HEK293 (cell line): ENCODE results near the gene SUV39H2.

Experiments used
- CTCF ChIA-PET: fragments of 350-600 bp; formaldehyde crosslinking; extraction: SDS; loops from one replicate; lab custom pipeline; 2021; ENCODE audit warnings: antibody characterized with exemption; lab: Yijun Ruan, JAX
- POLR2A ChIA-PET: fragments of 300-600 bp; formaldehyde crosslinking; extraction: SDS; loops from one replicate; lab custom pipeline; 2020; ENCODE audit warnings: antibody characterized with exemption, inconsistent platforms; lab: Yijun Ruan, JAX
- H3K27ac ChIP-seq: fragments of 200-500 bp; sonication (Bioruptor generic); 2 replicates; pipeline ENCODE4 v1.5.1; 2014; ENCODE audit warnings: low read depth, low read length, control low read depth, inconsistent platforms; ENCODE audit errors: extremely low read depth
- H3K36me3 ChIP-seq, 2 experiments: fragments of 200-500 bp in 1 of 2; sonication (Bioruptor generic) in 1 of 2; 1 replicate in 1 of 2; 2 replicates in 1 of 2; pipeline ENCODE4 v1.5.1; 2014 to 2017; ENCODE audit warnings: inconsistent platforms in 2 of 2, low read length in 2 of 2; ENCODE audit not compliant: control insufficient read depth in 2 of 2, insufficient read depth in 1 of 2
- H3K4me1 ChIP-seq: fragments of 200-500 bp; sonication (Bioruptor generic); 2 replicates; pipeline ENCODE4 v1.5.1; 2014; ENCODE audit warnings: mild to moderate bottlenecking, low read length, inconsistent platforms; ENCODE audit not compliant: control insufficient read depth, insufficient read depth
- H3K4me3 ChIP-seq: 2 replicates; pipeline ENCODE4 v1.5.1; 2011; ENCODE audit warnings: low read depth, mild to moderate bottlenecking, control low read depth, low read length, moderate library complexity
- H3K9me3 ChIP-seq: fragments of 200-500 bp; sonication (Bioruptor generic); 2 replicates; pipeline ENCODE4 v1.5.1; 2014; ENCODE audit warnings: low read depth, low read length, inconsistent platforms; ENCODE audit not compliant: control insufficient read depth, insufficient read depth
- GLI4 ChIP-seq: fragments of 450-650 bp; formaldehyde crosslinking; IDR thresholded peaks from 2 replicates; pipeline ENCODE4 v1.5.1; 2016; ENCODE audit warnings: missing biosample characterization, missing genetic modification characterization
- HOXA7 ChIP-seq: sonication (generic); formaldehyde crosslinking; IDR thresholded peaks from 2 replicates; pipeline ENCODE4 v1.8.1; 2022; ENCODE audit warnings: missing genetic modification reagents, borderline replicate concordance
- HOXC10 ChIP-seq: sonication (generic); formaldehyde crosslinking; IDR thresholded peaks from 2 replicates; pipeline ENCODE4 v1.8.1; 2023; ENCODE audit warnings: mild to moderate bottlenecking, missing genetic modification reagents
- ZBTB1 ChIP-seq: fragments of 450-650 bp; formaldehyde crosslinking; IDR thresholded peaks from 2 replicates; pipeline ENCODE4 v1.5.1; 2016; ENCODE audit warnings: missing biosample characterization, missing genetic modification characterization
- ZBTB21 ChIP-seq: fragments of 450-650 bp; formaldehyde crosslinking; IDR thresholded peaks from 2 replicates; pipeline ENCODE4 v1.5.1; 2017; ENCODE audit warnings: missing biosample characterization, missing genetic modification characterization
- ZBTB8A ChIP-seq: fragments of 450-650 bp; formaldehyde crosslinking; IDR thresholded peaks from 2 replicates; pipeline ENCODE4 v1.5.1; 2016; ENCODE audit warnings: missing biosample characterization, missing genetic modification characterization
- ZNF10 ChIP-seq: fragments of 450-650 bp; formaldehyde crosslinking; IDR thresholded peaks from 2 replicates; pipeline ENCODE4 v1.5.1; 2017; ENCODE audit warnings: missing biosample characterization, missing genetic modification characterization
- ZNF132 ChIP-seq: fragments of 450-650 bp; formaldehyde crosslinking; IDR thresholded peaks from 2 replicates; pipeline ENCODE4 v1.5.1; 2017; ENCODE audit warnings: missing biosample characterization, missing genetic modification characterization, borderline replicate concordance
- ZNF146 ChIP-seq: fragments of 450-650 bp; formaldehyde crosslinking; IDR thresholded peaks from 2 replicates; pipeline ENCODE4 v1.5.1; 2016; ENCODE audit warnings: missing biosample characterization, missing genetic modification characterization
- ZNF175 ChIP-seq: fragments of 450-650 bp; formaldehyde crosslinking; IDR thresholded peaks from 2 replicates; pipeline ENCODE4 v1.5.1; 2016; ENCODE audit warnings: missing biosample characterization, missing genetic modification characterization
- ZNF184 ChIP-seq: fragments of 450-650 bp; IDR thresholded peaks from 2 replicates; pipeline ENCODE4 v1.5.1; 2018; ENCODE audit warnings: missing biosample characterization, mild to moderate bottlenecking, missing genetic modification characterization
- ZNF248 ChIP-seq: fragments of 450-650 bp; formaldehyde crosslinking; IDR thresholded peaks from 2 replicates; pipeline ENCODE4 v1.5.1; 2017; ENCODE audit warnings: missing biosample characterization, missing genetic modification characterization
- ZNF311 ChIP-seq: fragments of 450-650 bp; formaldehyde crosslinking; IDR thresholded peaks from 2 replicates; pipeline ENCODE4 v1.5.1; 2017; ENCODE audit warnings: missing biosample characterization, missing genetic modification characterization, borderline replicate concordance
- ZNF335 ChIP-seq: fragments of 450-650 bp; formaldehyde crosslinking; conservative IDR thresholded peaks from 2 replicates; pipeline ENCODE4 v1.5.1; 2016; ENCODE audit warnings: missing biosample characterization, missing genetic modification characterization
- ZNF391 ChIP-seq: fragments of 450-650 bp; formaldehyde crosslinking; IDR thresholded peaks from 2 replicates; pipeline ENCODE4 v1.5.1; 2016; ENCODE audit warnings: low read depth, missing biosample characterization, missing genetic modification characterization, borderline replicate concordance
- ZNF555 ChIP-seq: fragments of 450-650 bp; formaldehyde crosslinking; conservative IDR thresholded peaks from 2 replicates; pipeline ENCODE4 v1.5.1; 2017; ENCODE audit warnings: missing biosample characterization, mild to moderate bottlenecking, missing genetic modification characterization, inconsistent platforms
- ZNF664 ChIP-seq: fragments of 450-650 bp; formaldehyde crosslinking; IDR thresholded peaks from 2 replicates; pipeline ENCODE4 v1.5.1; 2016; ENCODE audit warnings: missing biosample characterization, missing genetic modification characterization
- ZNF768 ChIP-seq: fragments of 450-650 bp; formaldehyde crosslinking; IDR thresholded peaks from 2 replicates; pipeline ENCODE4 v1.5.1; 2018; ENCODE audit warnings: missing biosample characterization, mild to moderate bottlenecking, missing genetic modification characterization
- ZNF777 ChIP-seq: fragments of 450-650 bp; formaldehyde crosslinking; IDR thresholded peaks from 2 replicates; pipeline ENCODE4 v1.5.1; 2017; ENCODE audit warnings: missing biosample characterization, missing genetic modification characterization, borderline replicate concordance
- ZNF791 ChIP-seq: fragments of 450-650 bp; formaldehyde crosslinking; IDR thresholded peaks from 2 replicates; pipeline ENCODE4 v1.5.1; 2016; ENCODE audit warnings: missing biosample characterization, missing genetic modification characterization
- TF ChIP-seq, protein P1 (sequence below): fragments of 450-650 bp; formaldehyde crosslinking; IDR thresholded peaks from 2 replicates; pipeline ENCODE4 v1.5.1; 2016; ENCODE audit warnings: missing biosample characterization, missing genetic modification characterization
- TF ChIP-seq, protein P2 (sequence below): IDR thresholded peaks from 2 replicates; pipeline ENCODE4 v1.6.1; 2011; ENCODE audit warnings: mild to moderate bottlenecking, low read depth, low read length, borderline replicate concordance
- TF ChIP-seq, protein P3 (sequence below): fragments of 450-650 bp; formaldehyde crosslinking; IDR thresholded peaks from 2 replicates; pipeline ENCODE4 v1.5.1; 2016; ENCODE audit warnings: missing biosample characterization, missing genetic modification characterization
- TF ChIP-seq, protein P4 (sequence below): fragments of 450-650 bp; formaldehyde crosslinking; IDR thresholded peaks from 2 replicates; pipeline ENCODE4 v1.5.1; 2017; ENCODE audit warnings: missing biosample characterization, missing genetic modification characterization

SUV39H2 gene

DNA sequence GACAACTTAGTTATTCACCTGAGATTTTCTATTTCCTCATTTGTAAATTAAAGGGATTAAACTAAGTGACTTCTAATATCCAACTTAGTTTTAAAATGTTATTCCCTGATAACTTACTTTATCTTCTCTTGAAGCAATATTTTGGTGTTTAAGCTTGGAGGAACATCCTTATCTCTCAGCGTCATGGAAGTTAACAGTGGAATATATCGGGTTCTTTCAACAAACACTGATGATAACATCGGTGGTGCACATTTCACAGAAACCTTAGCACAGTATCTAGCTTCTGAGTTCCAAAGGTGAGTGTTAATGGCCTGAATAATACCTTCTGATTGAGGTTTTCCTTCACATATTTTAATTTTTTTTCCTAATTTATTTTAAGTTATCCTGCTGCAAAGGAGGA is 26.4 kb upstream of the SUV39H2 start:
- no peak overlapping the region for H3K4me3 ChIP-seq
- POLR2A ChIA-PET: interaction anchor here (1.4 kb wide), 1 partner anchor 15 kb away, joined by 5 read pairs; the partner anchor contains the start of genes CDNF, HSPA14 and MSANTD7
- peaks cover 45 to 63% of the 10 kb centered on the region in 2 experiments for H3K36me3 ChIP-seq
- H3K27ac ChIP-seq: no peak overlapping the region
- H3K4me1 ChIP-seq: no peaks in the 10 kb centered on the region
- H3K9me3 ChIP-seq: no peaks in the 10 kb centered on the region
- CTCF ChIA-PET: interaction anchor here (0.6 to 1.0 kb wide), 2 partner anchors 119 to 1065 kb away, joined by 3 to 6 read pairs; no protein-coding TSS in a partner anchor
- TF ChIP-seq ZBTB8A (tag by site-specific recombination) (no peak), HOXC10 (CRISPR knock-in tag) (no peak), ZNF391 (tag by site-specific recombination) (no peak), ZNF146 (tag by site-specific recombination) (no peak)
- TF ChIP-seq, protein P1, sequence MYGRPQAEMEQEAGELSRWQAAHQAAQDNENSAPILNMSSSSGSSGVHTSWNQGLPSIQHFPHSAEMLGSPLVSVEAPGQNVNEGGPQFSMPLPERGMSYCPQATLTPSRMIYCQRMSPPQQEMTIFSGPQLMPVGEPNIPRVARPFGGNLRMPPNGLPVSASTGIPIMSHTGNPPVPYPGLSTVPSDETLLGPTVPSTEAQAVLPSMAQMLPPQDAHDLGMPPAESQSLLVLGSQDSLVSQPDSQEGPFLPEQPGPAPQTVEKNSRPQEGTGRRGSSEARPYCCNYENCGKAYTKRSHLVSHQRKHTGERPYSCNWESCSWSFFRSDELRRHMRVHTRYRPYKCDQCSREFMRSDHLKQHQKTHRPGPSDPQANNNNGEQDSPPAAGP (tag by site-specific recombination): no peak
- TF ChIP-seq, all 188 proteins: peak for 0

DNA sequence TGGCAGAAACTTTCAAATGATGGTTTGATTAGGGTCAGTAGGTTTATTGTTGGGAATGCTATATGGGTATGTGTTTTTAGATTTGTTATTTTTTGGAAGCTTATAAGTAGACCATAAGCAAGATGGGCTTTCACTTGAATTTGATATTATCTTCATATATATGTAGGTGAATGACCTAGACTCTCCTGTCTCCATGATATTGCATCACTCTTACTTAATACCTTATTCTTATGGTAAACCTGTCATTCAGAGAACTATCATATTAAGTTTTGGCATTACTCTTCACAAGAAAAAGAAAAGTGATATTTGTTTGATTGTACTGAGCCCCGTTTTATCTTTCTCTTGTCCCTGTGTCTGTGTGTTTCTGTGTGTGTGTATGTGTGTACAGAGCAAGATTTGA is 23.2 kb upstream of the SUV39H2 start:
- Histone ChIP-seq H3K27ac (no peak overlapping the region), H3K4me1 (no peaks in the 10 kb centered on the region), H3K9me3 (no peaks in the 10 kb centered on the region), H3K36me3 (peaks cover 50 to 70% of the 10 kb centered on the region in 2 experiments), H3K4me3 (no peak overlapping the region)
- ChIA-PET CTCF (no interaction called here), POLR2A (no interaction called here)
- no peak for TF ChIP-seq GLI4 (tag by site-specific recombination)
- TF ChIP-seq, protein P2, sequence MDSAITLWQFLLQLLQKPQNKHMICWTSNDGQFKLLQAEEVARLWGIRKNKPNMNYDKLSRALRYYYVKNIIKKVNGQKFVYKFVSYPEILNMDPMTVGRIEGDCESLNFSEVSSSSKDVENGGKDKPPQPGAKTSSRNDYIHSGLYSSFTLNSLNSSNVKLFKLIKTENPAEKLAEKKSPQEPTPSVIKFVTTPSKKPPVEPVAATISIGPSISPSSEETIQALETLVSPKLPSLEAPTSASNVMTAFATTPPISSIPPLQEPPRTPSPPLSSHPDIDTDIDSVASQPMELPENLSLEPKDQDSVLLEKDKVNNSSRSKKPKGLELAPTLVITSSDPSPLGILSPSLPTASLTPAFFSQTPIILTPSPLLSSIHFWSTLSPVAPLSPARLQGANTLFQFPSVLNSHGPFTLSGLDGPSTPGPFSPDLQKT: no peak
- no peak for TF ChIP-seq ZNF311 (tag by site-specific recombination)
- TF ChIP-seq, protein P3, sequence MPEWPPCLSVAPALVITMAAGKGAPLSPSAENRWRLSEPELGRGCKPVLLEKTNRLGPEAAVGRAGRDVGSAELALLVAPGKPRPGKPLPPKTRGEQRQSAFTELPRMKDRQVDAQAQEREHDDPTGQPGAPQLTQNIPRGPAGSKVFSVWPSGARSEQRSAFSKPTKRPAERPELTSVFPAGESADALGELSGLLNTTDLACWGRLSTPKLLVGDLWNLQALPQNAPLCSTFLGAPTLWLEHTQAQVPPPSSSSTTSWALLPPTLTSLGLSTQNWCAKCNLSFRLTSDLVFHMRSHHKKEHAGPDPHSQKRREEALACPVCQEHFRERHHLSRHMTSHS (tag by site-specific recombination): no peak
- TF ChIP-seq, protein P1 (tag by site-specific recombination): no peak
- no peak for TF ChIP-seq ZNF248 (tag by site-specific recombination)
- no peak for TF ChIP-seq ZNF555 (tag by site-specific recombination)
- no peak for TF ChIP-seq ZBTB1
- no peak for TF ChIP-seq ZNF768 (tag by site-specific recombination)
- TF ChIP-seq ZBTB21 (tag by site-specific recombination): no peak
- no peak for TF ChIP-seq ZNF10 (tag by site-specific recombination)

DNA sequence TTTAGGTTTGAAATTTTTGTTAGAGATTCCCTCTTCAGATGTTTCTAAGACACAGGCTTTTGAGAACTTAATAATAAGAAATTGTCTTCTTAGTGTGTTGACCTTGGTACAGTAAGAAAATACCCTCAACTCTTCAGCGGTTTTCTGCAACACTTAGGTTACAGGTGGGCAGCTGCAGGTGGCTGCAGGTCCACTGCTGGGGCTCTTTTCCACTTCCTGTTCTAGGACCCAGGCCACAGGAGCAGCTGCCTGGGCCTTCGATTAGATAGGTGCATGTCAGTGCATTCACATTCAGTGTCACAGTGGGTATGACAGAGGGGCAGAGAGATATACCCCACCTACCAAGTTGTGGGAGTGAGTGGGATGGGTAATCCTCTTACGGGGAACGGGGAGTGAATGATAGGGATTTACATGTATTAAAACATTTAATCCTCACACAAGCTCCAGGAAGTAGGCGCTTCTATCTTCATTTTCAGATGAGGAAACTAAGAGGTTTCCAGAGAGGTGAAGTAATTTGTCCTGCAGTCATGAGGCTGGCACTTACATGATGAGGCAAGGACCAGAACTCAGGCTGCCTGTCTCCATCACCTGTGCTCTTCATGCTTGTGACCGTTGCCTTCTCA is 20.2 kb upstream of the SUV39H2 start:
- Histone ChIP-seq H3K36me3 (peaks cover 36 to 65% of the 10 kb centered on the region in 2 experiments), H3K4me1 (no peaks in the 10 kb centered on the region), H3K9me3 (no peaks in the 10 kb centered on the region), H3K4me3 (no peak overlapping the region), H3K27ac (no peak overlapping the region)
- ChIA-PET POLR2A (interaction anchor here (1.1 kb wide), 1 partner anchor 21 kb away, joined by 4 read pairs; the partner anchor contains the start of gene CDNF), CTCF (interaction anchor here (1.5 kb wide), 1 partner anchor 10 kb away, joined by 4 read pairs; no protein-coding TSS in a partner anchor)
- TF ChIP-seq ZNF132 (tag by site-specific recombination) (no peak), ZNF175 (tag by site-specific recombination) (no peak), ZNF664 (tag by site-specific recombination) (no peak), ZNF184 (tag by site-specific recombination) (no peak), ZNF791 (tag by site-specific recombination) (no peak), HOXA7 (CRISPR knock-in tag) (no peak), ZNF777 (tag by site-specific recombination) (no peak), ZNF335 (tag by site-specific recombination) (no peak)
- TF ChIP-seq, protein P4, sequence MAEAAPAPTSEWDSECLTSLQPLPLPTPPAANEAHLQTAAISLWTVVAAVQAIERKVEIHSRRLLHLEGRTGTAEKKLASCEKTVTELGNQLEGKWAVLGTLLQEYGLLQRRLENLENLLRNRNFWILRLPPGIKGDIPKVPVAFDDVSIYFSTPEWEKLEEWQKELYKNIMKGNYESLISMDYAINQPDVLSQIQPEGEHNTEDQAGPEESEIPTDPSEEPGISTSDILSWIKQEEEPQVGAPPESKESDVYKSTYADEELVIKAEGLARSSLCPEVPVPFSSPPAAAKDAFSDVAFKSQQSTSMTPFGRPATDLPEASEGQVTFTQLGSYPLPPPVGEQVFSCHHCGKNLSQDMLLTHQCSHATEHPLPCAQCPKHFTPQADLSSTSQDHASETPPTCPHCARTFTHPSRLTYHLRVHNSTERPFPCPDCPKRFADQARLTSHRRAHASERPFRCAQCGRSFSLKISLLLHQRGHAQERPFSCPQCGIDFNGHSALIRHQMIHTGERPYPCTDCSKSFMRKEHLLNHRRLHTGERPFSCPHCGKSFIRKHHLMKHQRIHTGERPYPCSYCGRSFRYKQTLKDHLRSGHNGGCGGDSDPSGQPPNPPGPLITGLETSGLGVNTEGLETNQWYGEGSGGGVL: no peak
